Stimulated activated naive CD4-positive, alpha-beta T cell treated with Interleukin-2 at 50 U/mL for 16 hours (primary cell): ENCODE data around the gene DDX31.

Experiments used
- DNase-seq: peaks from one replicate; lab custom pipeline; 2025; lab: John Stamatoyannopoulos, UW

Gene DDX31

GRCh38 chr9:132632413-132633129 lies 37.2 kb downstream of the DDX31 start:
- no peak for DNase-seq

DNA sequence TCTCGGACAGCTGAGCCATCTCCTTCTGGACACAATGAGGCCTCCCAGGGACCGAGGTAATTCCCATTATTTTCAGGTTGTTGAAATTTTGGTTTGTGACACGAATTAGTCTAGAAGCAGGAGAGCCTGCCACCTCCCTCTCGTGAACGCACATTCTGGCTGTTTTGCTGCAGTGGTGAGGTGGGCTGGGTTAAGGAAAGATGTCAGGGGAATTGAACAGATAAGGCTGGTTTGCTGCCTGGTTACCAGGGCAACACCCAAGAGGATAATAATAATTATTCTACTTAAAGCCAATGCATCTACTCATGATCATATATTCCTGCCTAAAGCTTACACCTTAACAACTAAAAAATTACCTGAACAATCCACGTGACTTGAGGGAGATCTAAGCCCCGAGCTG lies 38.1 kb downstream of the DDX31 start:
- no peak for DNase-seq

DNA sequence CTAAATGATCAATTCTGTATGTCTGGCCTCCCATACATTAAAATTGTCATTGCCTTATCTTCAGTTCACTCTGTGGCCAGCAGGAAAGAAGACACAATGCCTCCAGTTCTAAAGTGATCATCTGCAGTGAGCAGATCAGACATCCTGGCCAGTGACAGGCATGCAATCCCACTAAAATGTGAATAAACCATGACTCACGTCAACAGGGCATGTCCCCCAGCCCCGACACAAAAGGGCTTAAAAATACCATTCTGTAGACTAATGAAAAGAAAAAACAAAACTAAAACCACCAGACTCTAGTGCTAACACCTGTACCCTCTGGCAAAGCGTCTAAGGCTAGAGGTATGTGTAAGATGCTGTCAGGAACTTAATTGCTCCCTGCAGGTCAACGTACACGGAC lies 38.5 kb downstream of the DDX31 start:
- DNase-seq, result no peak

DNA sequence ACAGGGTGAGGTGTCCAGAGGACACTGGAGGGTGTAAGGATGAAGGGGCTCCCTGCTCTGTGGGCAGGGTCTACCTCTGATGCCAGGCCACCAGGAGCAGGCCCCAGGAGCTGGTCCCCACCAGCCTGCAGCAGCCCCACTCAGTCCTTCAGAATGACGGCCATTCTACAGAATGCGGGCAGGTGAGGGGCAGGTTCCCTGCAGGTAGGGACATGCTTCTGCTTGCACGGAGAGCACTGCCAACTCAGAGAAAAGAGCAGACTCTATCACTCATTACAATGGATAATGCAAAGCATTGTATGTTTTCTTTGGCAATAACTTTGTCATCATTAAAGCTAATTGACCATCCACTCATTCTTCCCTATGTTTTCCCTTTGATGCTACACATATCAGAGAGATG lies 39.0 kb downstream of the DDX31 start:
- no peak for DNase-seq

DNA sequence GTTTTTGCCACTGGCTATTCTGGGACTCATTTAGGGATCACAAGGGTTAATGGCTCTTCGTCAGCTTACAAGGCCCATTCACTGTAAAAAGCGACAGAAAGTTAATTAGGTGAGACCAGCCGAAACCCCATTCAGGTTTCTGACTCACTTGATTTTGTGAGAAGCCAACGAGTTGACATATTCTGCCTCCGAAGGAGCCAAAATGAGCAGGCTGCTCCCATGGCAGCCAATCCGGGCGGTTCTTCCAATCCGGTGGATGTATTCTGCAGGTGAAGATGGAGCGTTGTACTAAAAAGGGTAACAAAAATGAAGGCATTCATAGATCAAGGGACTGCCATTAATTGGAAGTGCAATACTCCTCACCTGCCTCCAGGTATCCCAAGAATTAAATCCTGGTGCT lies 39.7 kb downstream of the DDX31 start:
- DNase-seq, result no peak

DNA sequence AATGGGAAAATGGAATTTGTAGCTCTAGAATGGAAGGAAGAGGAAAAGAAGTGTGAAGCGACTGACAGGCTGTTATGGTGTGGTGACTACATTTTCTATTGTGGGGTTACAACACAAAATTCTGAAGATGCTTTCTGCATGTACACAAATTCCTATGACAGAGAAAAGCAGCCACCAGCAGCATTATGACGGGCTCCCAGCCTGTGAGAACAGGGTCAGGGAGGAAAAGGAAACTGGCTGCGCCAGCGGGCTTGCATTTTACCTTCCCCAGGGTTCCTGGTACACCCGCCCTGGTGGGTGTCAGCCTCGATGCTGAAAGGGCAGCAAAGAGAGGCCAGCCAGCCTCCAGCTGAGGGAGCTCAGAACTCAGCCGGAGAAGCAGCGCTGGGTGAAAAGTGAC lies 41.0 kb downstream of the DDX31 start:
- no peak for DNase-seq

- no peak for DNase-seq
These were observed 42.2 kb downstream of the DDX31 start for GRCh38 chr9:132627594-132627993.

DNA sequence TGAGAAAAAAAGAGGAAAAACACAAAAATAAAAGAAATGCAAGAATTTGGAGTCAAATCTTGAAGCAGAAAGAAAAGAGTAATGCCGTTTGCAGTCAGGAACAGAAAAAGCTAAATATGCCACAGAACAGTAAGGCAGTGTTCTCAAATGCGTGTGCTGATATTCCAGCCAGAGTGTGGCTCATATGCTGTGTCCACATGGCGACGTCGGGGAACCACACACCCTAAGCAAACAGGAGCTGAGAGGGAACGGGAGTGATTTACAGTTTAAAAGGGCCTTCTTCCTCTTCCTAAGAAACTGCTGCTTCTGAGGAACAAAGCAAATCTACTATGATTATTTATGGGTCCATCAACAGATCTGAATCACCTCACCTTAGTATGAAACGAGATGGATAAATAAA lies 42.7 kb downstream of the DDX31 start:
- no peak for DNase-seq

DNA sequence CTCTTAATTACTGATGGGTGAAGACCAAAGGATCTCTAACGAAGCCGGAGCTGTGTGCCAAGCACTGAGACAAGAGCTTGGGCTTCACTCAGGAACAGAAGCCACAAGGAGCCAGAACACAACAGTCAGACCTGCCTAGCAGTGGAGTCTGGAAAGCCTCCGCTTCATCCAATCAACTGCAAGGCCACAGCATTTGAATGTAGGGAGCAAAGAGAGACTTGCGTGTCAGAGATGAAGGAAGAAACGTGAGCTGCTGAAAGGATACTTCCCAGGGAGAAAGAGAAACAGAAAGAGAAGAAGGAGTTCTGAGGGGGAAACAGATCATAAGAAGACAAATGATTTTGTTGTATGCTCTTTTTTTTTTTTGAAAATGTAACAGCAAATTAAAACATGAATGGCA lies 43.5 kb downstream of the DDX31 start:
- no peak for DNase-seq

GRCh38 chr9:132622159-132622558 lies 47.6 kb downstream of the DDX31 start:
- no peak for DNase-seq

- DNase-seq, result no peak
These were observed 53.1 kb downstream of the DDX31 start for GRCh38 chr9:132616725-132617124.

GRCh38 chr9:132615774-132616173 lies 54.0 kb downstream of the DDX31 start:
- DNase-seq, result no peak

DNA sequence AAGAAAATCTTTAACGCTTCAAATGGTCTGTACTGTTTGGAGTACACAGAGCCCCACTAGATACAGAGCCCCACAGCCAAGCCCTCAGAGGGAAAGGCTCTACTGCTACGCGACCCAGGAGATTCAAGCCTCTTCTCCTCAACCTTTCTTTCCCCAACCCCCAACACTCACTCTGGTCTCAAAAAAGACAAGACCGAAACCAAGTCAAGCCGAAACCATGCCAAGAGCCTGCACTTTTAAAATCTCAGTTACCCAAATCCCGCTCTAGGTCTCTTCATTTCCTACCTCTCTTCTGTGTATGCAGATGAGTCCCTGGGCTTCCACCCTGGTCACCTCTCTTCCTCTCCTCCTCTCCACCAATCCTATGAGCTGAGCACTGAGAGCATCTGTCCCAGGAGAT lies 55.5 kb downstream of the DDX31 start:
- DNase-seq, result no peak

- DNase-seq, result no peak
These were observed 59.1 kb downstream of the DDX31 start for GRCh38 chr9:132610661-132611060.

DNA sequence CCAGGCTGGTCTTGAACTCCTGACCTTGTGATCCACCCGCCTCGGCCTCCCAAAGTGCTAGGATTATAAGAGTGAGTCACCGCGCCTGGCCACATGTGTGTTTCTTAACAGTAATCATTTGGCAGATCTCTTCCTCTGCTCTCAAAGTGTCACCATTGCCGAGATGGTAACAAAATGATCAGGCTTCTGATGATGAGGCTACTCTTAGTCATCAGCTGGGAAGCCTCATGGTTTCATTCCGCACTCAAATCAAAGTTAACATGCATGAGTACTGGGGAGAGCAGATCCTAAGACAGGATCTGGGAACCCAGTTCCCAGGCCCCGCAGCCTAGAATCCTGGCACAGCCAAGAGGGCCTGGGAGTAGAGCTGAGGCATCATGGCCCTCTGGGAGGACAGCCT lies 60.0 kb downstream of the DDX31 start:
- DNase-seq, result no peak

- no peak for DNase-seq
These were observed 60.6 kb downstream of the DDX31 start for GRCh38 chr9:132609184-132609583.

DNA sequence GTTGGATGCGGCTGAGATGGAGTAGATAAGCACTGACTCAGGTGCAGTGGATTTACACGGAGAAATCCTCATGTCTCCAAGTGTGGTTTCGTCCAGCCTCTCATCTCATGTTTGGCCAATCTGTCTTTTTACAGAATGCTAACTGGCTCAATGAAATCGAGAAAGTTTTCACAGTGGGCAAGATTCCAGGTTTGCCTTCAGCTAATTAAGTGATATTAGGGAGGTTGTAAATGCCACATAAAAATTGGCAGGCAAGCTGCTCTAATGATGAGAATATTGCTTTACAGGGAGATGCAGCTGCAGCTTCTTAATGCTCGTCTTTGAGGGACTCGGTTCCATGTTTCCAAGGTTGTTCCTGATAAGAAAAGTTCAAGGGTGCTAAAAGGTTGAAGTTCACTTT lies 63.7 kb downstream of the DDX31 start:
- DNase-seq, result no peak

GRCh38 chr9:132605387-132605786 lies 64.4 kb downstream of the DDX31 start:
- no peak for DNase-seq

DNA sequence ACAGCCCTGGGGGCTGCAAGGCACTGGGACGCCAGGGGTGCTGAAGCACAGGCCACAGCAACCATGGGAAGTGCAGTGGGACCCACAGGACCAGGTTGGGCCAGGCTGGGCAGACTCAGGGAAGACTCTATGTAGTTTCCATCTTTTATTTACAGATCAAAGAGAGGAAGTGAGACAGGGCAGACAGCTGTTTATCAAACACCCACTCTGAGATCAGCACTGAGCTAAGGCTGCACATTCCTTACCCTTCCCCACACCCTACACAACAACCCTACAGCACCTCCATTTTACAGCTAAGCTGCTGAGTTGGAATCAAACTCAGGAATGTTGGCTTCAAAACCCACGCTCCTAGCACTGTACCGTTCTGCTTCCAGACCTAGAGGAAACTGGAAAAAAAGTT lies 67.6 kb downstream of the DDX31 start:
- no peak for DNase-seq

DNA sequence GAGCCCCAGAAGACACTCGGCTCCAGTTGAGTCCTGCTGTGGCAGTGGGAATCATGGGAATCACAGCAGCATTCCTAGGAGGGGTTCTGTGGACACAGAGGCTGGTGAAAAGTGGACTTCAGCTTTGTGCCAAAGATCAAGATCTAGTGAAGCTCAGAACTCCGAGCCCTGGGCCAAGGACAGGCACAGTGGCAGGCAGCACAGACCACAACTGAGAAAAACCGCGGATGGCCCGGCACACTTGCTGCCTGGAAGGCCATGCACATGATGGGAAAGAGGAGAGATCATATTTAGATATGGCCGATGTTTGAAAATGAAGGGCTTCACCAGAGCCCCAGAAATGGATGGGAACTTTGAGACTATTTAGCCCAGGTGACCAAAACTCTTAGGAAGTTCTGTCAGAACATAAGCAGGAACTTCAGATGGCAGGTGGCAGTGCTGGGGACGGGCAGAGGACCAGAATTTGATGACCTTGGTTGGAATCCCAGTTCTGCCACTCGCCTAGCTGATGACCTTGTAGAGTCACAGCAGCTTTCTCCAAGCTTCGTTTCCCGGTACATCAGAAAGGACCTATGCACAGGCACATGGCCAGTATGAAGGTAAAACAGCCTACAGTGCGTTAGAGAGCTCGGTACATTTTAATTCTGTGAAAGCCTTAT lies 69.3 kb downstream of the DDX31 start:
- no peak for DNase-seq

- no peak for DNase-seq
These were observed 72.6 kb downstream of the DDX31 start for GRCh38 chr9:132597073-132597775.

- DNase-seq, result no peak
These were observed 73.6 kb downstream of the DDX31 start for GRCh38 chr9:132596200-132596599.

GRCh38 chr9:132595319-132595718 lies 74.5 kb downstream of the DDX31 start:
- DNase-seq, result no peak
